H1 (cell line): Measurements from ENCODE around the gene MAML3. TPM values are rescaled to one million over a fixed set of nuclear protein-coding genes. Genes with fewer than 3 reads are reported as not detected.

Source experiments
- CTCF ChIA-PET: fragments of 300-600 bp; sonication (Branson Sonifier 250); formaldehyde crosslinking; loops from one replicate; lab custom pipeline; 2021; ENCODE audit not compliant: partially characterized antibody; lab: Charles Lee
- POLR2A ChIA-PET: fragments of 300-600 bp; sonication (Branson Sonifier 250); formaldehyde crosslinking; loops from one replicate; lab custom pipeline; 2021; ENCODE audit warnings: inconsistent platforms; ENCODE audit not compliant: partially characterized antibody; lab: Charles Lee
- DNase-seq, 2 experiments: peaks; one replicate each; pipeline versions ENCODE4 v3.0.0 to v3.0.0-alpha.2; 2010 to 2022; ENCODE audit warnings: low spot score in 2 of 2, low read depth in 1 of 2, mixed read lengths in 1 of 2
- FAIRE-seq: peaks from 2 replicates; lab custom pipeline; 2011; peaks lifted over from hg19 to GRCh38; lab: Jason Lieb, UNC
- H2AFZ ChIP-seq: 2 replicates; pipeline ENCODE4 v1.8.1; 2012; ENCODE audit warnings: low read length, inconsistent platforms
- H2AK5ac ChIP-seq: 2 replicates; pipeline ENCODE4 v1.6.1; 2013; ENCODE audit warnings: low read depth, low read length
- H2BK120ac ChIP-seq: replicated peaks from 2 replicates; pipeline ENCODE3; 2013; ENCODE audit warnings: low read depth, low read length, inconsistent platforms
- H2BK12ac ChIP-seq: 2 replicates; pipeline ENCODE4 v1.6.1; 2013; ENCODE audit warnings: low read depth, low read length
- H2BK15ac ChIP-seq: 2 replicates; pipeline ENCODE4 v1.6.1; 2013; ENCODE audit warnings: low read length
- H2BK20ac ChIP-seq: 2 replicates; pipeline ENCODE4 v1.6.1; 2013; ENCODE audit warnings: low read length
- H2BK5ac ChIP-seq: 2 replicates; pipeline ENCODE4 v1.6.1; 2013; ENCODE audit warnings: low read depth, low read length
- H3K14ac ChIP-seq: 2 replicates; pipeline ENCODE4 v1.6.1; 2013; ENCODE audit warnings: inconsistent platforms; ENCODE audit not compliant: insufficient read length
- H3K18ac ChIP-seq: 2 replicates; pipeline ENCODE4 v1.6.1; 2013; ENCODE audit warnings: low read length; ENCODE audit errors: extremely low read depth
- H3K23ac ChIP-seq: 2 replicates; pipeline ENCODE4 v1.6.1; 2013; ENCODE audit warnings: inconsistent platforms; ENCODE audit not compliant: insufficient read length
- H3K23me2 ChIP-seq: 2 replicates; pipeline ENCODE4 v1.6.1; 2013; ENCODE audit warnings: low read depth, low read length
- H3K27ac ChIP-seq: 2 replicates; pipeline ENCODE4 v1.6.1; 2011; ENCODE audit warnings: low read depth, low read length, inconsistent platforms
- H3K27me3 ChIP-seq, 4 experiments: replicated peaks in 1 of 4; 1 replicate in 1 of 4; 2 replicates in 3 of 4; pipeline versions ENCODE4 v1.6.1 to v1.8.1; 2011 to 2013; ENCODE audit warnings: low read length in 3 of 4, mild to moderate bottlenecking in 3 of 4, inconsistent platforms in 2 of 4, mixed read lengths in 2 of 4, moderate library complexity in 1 of 4; ENCODE audit not compliant: control insufficient read depth in 3 of 4, insufficient read depth in 3 of 4; ENCODE audit errors: extremely low read depth in 1 of 4
- H3K36me3 ChIP-seq, 4 experiments: 2 replicates each; pipeline versions ENCODE4 v1.6.1 to v1.8.1; 2011 to 2013; ENCODE audit warnings: mild to moderate bottlenecking in 4 of 4, low read length in 3 of 4, moderate library complexity in 2 of 4, control low read depth in 1 of 4, inconsistent platforms in 1 of 4; ENCODE audit not compliant: insufficient read depth in 4 of 4, control insufficient read depth in 2 of 4
- H3K4ac ChIP-seq: replicated peaks from 2 replicates; pipeline ENCODE3; 2013; ENCODE audit warnings: low read length, low read depth, mixed read lengths, inconsistent platforms; ENCODE audit not compliant: insufficient read length
- H3K4me1 ChIP-seq, 4 experiments: replicated peaks in 1 of 4; 1 replicate in 1 of 4; 2 replicates in 3 of 4; pipeline versions ENCODE4 v1.6.1 to v1.8.1; 2011 to 2013; ENCODE audit warnings: low read length in 3 of 4, inconsistent platforms in 2 of 4, mixed read lengths in 1 of 4; ENCODE audit not compliant: insufficient read depth in 4 of 4, control insufficient read depth in 3 of 4
- H3K4me2 ChIP-seq, 2 experiments: 2 replicates each; pipeline versions ENCODE4 v1.6.1 to v1.8.1; 2011 to 2013; ENCODE audit warnings: low read depth in 2 of 2, low read length in 2 of 2, control low read depth in 1 of 2, inconsistent platforms in 1 of 2, mild to moderate bottlenecking in 1 of 2; ENCODE audit not compliant: insufficient read depth in 1 of 2
- H3K4me3 ChIP-seq, 4 experiments: fragments of 200-600, 300-600 bp in 1 of 4; sonication (generic), shearing (Covaris generic), sonication (Bioruptor Twin) in 1 of 4; 2 replicates each; pipeline versions ENCODE4 v1.5.1 to v1.8.1; 2011 to 2016; ENCODE audit warnings: low read length in 4 of 4, low read depth in 3 of 4, control low read depth in 2 of 4, inconsistent platforms in 2 of 4, mild to moderate bottlenecking in 2 of 4, mixed read lengths in 1 of 4, moderate library complexity in 1 of 4; ENCODE audit not compliant: insufficient read depth in 2 of 4; ENCODE audit errors: extremely low read depth in 1 of 4
- H3K56ac ChIP-seq: replicated peaks from 2 replicates; pipeline ENCODE3; 2013; ENCODE audit warnings: low read depth, mild to moderate bottlenecking, mixed read lengths, low read length, inconsistent platforms; ENCODE audit not compliant: insufficient read length
- H3K79me1 ChIP-seq: 2 replicates; pipeline ENCODE4 v1.6.1; 2013; ENCODE audit warnings: low read depth, low read length, control low read depth
- H3K79me2 ChIP-seq, 2 experiments: 2 replicates each; pipeline versions ENCODE4 v1.6.1 to v1.8.1; 2012 to 2013; ENCODE audit warnings: low read length in 2 of 2, mild to moderate bottlenecking in 2 of 2, inconsistent platforms in 1 of 2; ENCODE audit not compliant: insufficient read depth in 2 of 2, control insufficient read depth in 1 of 2
- H3K9ac ChIP-seq, 4 experiments: replicated peaks in 1 of 4; 1 replicate in 1 of 4; 2 replicates in 3 of 4; pipeline versions ENCODE4 v1.6.1 to v1.8.1; 2011 to 2013; ENCODE audit warnings: low read depth in 3 of 4, low read length in 3 of 4, control low read depth in 2 of 4, mild to moderate bottlenecking in 2 of 4, moderate library complexity in 2 of 4, inconsistent platforms in 1 of 4; ENCODE audit errors: extremely low read depth in 1 of 4
- H3K9me3 ChIP-seq, 2 experiments: 2 replicates each; pipeline versions ENCODE4 v1.6.1 to v1.8.1; 2012 to 2013; ENCODE audit warnings: mild to moderate bottlenecking in 2 of 2, moderate library complexity in 2 of 2, control low read depth in 1 of 2, inconsistent platforms in 1 of 2, low read depth in 1 of 2, low read length in 1 of 2, mixed read lengths in 1 of 2; ENCODE audit not compliant: insufficient read depth in 2 of 2
- H4K20me1 ChIP-seq, 2 experiments: replicated peaks in 1 of 2; 2 replicates each; pipeline versions ENCODE3 to v1.8.1; 2011 to 2013; ENCODE audit warnings: inconsistent platforms in 2 of 2, low read length in 2 of 2, mild to moderate bottlenecking in 1 of 2; ENCODE audit not compliant: insufficient read depth in 2 of 2, control insufficient read depth in 1 of 2
- H4K5ac ChIP-seq: 2 replicates; pipeline ENCODE4 v1.6.1; 2013; ENCODE audit warnings: low read length, low read depth, mixed read lengths, inconsistent platforms; ENCODE audit not compliant: insufficient read length
- H4K8ac ChIP-seq: 2 replicates; pipeline ENCODE4 v1.8.0; 2013; ENCODE audit warnings: mild to moderate bottlenecking, moderate library complexity, low read length, inconsistent platforms; ENCODE audit not compliant: insufficient read depth; ENCODE audit errors: extremely low read depth
- H4K91ac ChIP-seq: replicated peaks from 2 replicates; pipeline ENCODE3; 2013; ENCODE audit warnings: low read length, mixed read lengths, inconsistent platforms; ENCODE audit not compliant: insufficient read length
- BACH1 ChIP-seq: IDR thresholded peaks from 2 replicates; pipeline ENCODE4 v1.6.1; 2012; ENCODE audit warnings: low read length, improper control_type of control experiment
- CTBP2 ChIP-seq: IDR thresholded peaks from 2 replicates; pipeline ENCODE4 v1.7.0; 2011; ENCODE audit warnings: borderline replicate concordance, mild to moderate bottlenecking, moderate library complexity, mixed read lengths, low read length; ENCODE audit not compliant: insufficient read depth, insufficient read length
- JUN ChIP-seq: IDR thresholded peaks from 2 replicates; pipeline ENCODE4 v1.6.1; 2011; ENCODE audit warnings: low read depth, mild to moderate bottlenecking, improper control_type of control experiment, low read length
- POLR2A ChIP-seq, 2 experiments: IDR thresholded peaks; 1 replicate in 1 of 2; 2 replicates in 1 of 2; pipeline ENCODE4 v1.6.1; 2011; ENCODE audit warnings: low read depth in 2 of 2, low read length in 2 of 2, mild to moderate bottlenecking in 2 of 2; ENCODE audit errors: control extremely low read depth in 1 of 2
- POU5F1 ChIP-seq: IDR thresholded peaks from 2 replicates; pipeline ENCODE4 v1.6.1; 2011; ENCODE audit warnings: low read depth, mild to moderate bottlenecking, low read length, moderate library complexity
- RAD21 ChIP-seq, 2 experiments: IDR thresholded peaks in 1 of 2; conservative IDR thresholded peaks in 1 of 2; 2 replicates each; pipeline ENCODE4 v1.6.1; 2011; ENCODE audit warnings: low read depth in 2 of 2, low read length in 2 of 2, improper control_type of control experiment in 1 of 2, inconsistent platforms in 1 of 2, mild to moderate bottlenecking in 1 of 2, moderate library complexity in 1 of 2
- RFX5 ChIP-seq: IDR thresholded peaks from 2 replicates; pipeline ENCODE4 v1.6.1; 2011; ENCODE audit warnings: low read depth, low read length, improper control_type of control experiment, borderline replicate concordance
- SP4 ChIP-seq: IDR thresholded peaks from 2 replicates; pipeline ENCODE4 v1.6.1; 2012; ENCODE audit warnings: low read length, inconsistent platforms
- TEAD4 ChIP-seq: IDR thresholded peaks from 2 replicates; pipeline ENCODE4 v1.6.1; 2012; ENCODE audit warnings: low read depth, low read length, inconsistent platforms, mixed read lengths
- ZNF274 ChIP-seq: IDR thresholded peaks from 2 replicates; pipeline ENCODE4 v1.7.0; 2012; ENCODE audit warnings: low read length, borderline replicate concordance; ENCODE audit errors: extremely low read depth
- polyA plus RNA-seq, 7 experiments: library from polyadenylated mRNA; depleted of rRNA in 3 of 7; stranded (reverse) in 5 of 7; unstranded in 2 of 7; fragments of >200 nt in 5 of 7; fragments of 200-250 nt in 2 of 7; gene quantifications; 1 replicate in 5 of 7; 2 replicates in 1 of 7; 4 replicates in 1 of 7; pipeline versions ENCODE4 v1.2.1 to v1.2.3, GENCODE V29; 2011 to 2013; ENCODE audit warnings: missing spikeins in 2 of 7, mixed read lengths in 2 of 7
- total RNA-seq: library from RNA; stranded (reverse); fragmentation: NEBNext Ultra II Directional; extraction: Animal tissue kit (Norgen Biotek cat#: 25700); gene quantifications from 2 replicates; pipeline ENCODE4 v1.2.1, GENCODE V29; 2021
- TF ChIP-seq, protein P1 (sequence below), 3 experiments: IDR thresholded peaks; 1 replicate in 2 of 3; 2 replicates in 1 of 3; pipeline versions ENCODE4 v1.5.1 to v1.6.1; 2011; ENCODE audit warnings: low read length in 3 of 3, mild to moderate bottlenecking in 3 of 3, inconsistent platforms in 2 of 3, low read depth in 1 of 3, moderate library complexity in 1 of 3; ENCODE audit not compliant: insufficient read depth in 1 of 3; ENCODE audit errors: control extremely low read depth in 1 of 3
- TF ChIP-seq, protein P2 (sequence below): IDR thresholded peaks from 2 replicates; pipeline ENCODE4 v1.6.1; 2011; ENCODE audit warnings: low read depth, mild to moderate bottlenecking, low read length; ENCODE audit not compliant: insufficient read depth

MAML3 gene
- total and polyA plus RNA-seq, 2 of the 8 experiments (the other 6 are each of a cell fraction or from before 2014, with no cell fraction given): 2.1 to 5.7 TPM

DNA sequence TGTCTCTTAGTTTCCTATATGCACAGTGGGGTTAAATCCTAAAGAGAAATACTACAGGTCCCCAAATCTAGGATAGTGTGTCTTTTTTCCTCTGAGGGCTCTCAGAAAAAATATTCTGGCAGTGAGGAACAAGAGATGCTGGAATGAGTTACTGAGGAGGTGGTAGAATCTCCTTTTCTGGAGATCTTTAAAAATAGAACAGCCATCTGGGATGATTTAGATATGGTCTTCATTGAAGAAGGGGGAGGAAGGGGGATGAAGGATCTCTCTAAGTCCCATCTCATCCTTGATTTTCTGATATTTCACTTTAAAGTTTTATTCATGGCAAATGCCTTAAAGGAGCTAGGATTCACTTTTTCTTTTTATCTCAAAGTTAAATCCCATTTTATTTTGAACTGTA, 235.0 kb downstream of the MAML3 start:
- Histone ChIP-seq H3K79me2 (no peaks in the 10 kb centered on the region), H3K27me3 (no peaks in the 10 kb centered on the region; a peak in 2 of 7 replicates), H3K36me3 (no peaks in the 10 kb centered on the region), H2BK5ac (no peak overlapping the region), H3K27ac (no peak overlapping the region), H2BK12ac (no peak overlapping the region), H3K9me3 (no peaks in the 10 kb centered on the region), H3K4ac (no peak overlapping the region), H4K8ac (no peak overlapping the region), H4K91ac (no peak overlapping the region), H2BK20ac (no peak overlapping the region), H3K23ac (no peak overlapping the region), H3K14ac (no peak overlapping the region), H3K4me2 (no peak overlapping the region), H3K23me2 (no peaks in the 10 kb centered on the region), H3K4me3 (no peak overlapping the region), H2AK5ac (no peak overlapping the region), H2BK120ac (no peak overlapping the region), H4K5ac (no peak overlapping the region), H3K18ac (no peak overlapping the region), H3K4me1 (peaks cover 0 to 15% (median 9%) of the 10 kb centered on the region in 4 experiments; a peak in 5 of 7 replicates), H3K56ac (no peak overlapping the region), H4K20me1 (no peaks in the 10 kb centered on the region), H2BK15ac (no peak overlapping the region), H3K9ac (no peak overlapping the region), H2AFZ (no peak overlapping the region), H3K79me1 (no peaks in the 10 kb centered on the region)
- no peak for FAIRE-seq
- DNase-seq: no peak
- CTCF ChIA-PET: no interaction called here
- POLR2A ChIA-PET: interaction anchor here (0.6 kb wide), 1 partner anchor 532 kb away, joined by 4 read pairs; no protein-coding TSS in a partner anchor
- TF ChIP-seq BACH1 (no peak), POLR2A (IDR thresholded peaks at IDR 0.05; ENCODE audit: control extremely low read depth in 1 of 2, low read depth in 2 of 2, low read length in 2 of 2) (no peak), CTBP2 (no peak), RAD21 (IDR thresholded peaks at IDR 0.05 in 1 of 2, conservative IDR thresholded peaks at IDR 0.05 in 1 of 2; ENCODE audit: low read depth in 2 of 2, low read length in 2 of 2) (no peak), ZNF274 (no peak), TEAD4 (no peak), SP4 (no peak), RFX5 (no peak), JUN (no peak), POU5F1 (no peak)
- TF ChIP-seq, protein P1, sequence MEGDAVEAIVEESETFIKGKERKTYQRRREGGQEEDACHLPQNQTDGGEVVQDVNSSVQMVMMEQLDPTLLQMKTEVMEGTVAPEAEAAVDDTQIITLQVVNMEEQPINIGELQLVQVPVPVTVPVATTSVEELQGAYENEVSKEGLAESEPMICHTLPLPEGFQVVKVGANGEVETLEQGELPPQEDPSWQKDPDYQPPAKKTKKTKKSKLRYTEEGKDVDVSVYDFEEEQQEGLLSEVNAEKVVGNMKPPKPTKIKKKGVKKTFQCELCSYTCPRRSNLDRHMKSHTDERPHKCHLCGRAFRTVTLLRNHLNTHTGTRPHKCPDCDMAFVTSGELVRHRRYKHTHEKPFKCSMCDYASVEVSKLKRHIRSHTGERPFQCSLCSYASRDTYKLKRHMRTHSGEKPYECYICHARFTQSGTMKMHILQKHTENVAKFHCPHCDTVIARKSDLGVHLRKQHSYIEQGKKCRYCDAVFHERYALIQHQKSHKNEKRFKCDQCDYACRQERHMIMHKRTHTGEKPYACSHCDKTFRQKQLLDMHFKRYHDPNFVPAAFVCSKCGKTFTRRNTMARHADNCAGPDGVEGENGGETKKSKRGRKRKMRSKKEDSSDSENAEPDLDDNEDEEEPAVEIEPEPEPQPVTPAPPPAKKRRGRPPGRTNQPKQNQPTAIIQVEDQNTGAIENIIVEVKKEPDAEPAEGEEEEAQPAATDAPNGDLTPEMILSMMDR (IDR thresholded peaks at IDR 0.05; ENCODE audit: control extremely low read depth in 1 of 3, insufficient read depth in 1 of 3, low read depth in 1 of 3, low read length in 3 of 3): no peak
- TF ChIP-seq, protein P2, sequence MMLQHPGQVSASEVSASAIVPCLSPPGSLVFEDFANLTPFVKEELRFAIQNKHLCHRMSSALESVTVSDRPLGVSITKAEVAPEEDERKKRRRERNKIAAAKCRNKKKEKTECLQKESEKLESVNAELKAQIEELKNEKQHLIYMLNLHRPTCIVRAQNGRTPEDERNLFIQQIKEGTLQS: no peak
